ENCODE measurements around the gene HEPH.

Gene HEPH

GRCh38 chrX:66167431-66167830, 3.4 kb downstream of the HEPH start:
- H3K4me3 ChIP-seq (ENCODE audit: low read depth, low read length), result no peak overlapping the region
- no peak for TF ChIP-seq CTCF (IDR thresholded peaks at IDR 0.05; ENCODE audit: low read depth, low read length, missing control alignments)
- no peak for DNase-seq (ENCODE audit: low read depth)

- DNase-seq (ENCODE audit: low read depth), result no peak
- TF ChIP-seq CTCF (IDR thresholded peaks at IDR 0.05; ENCODE audit: low read depth, low read length, missing control alignments), result no peak
- no peak overlapping the region for H3K4me3 ChIP-seq (ENCODE audit: low read depth, low read length)
Observed at GRCh38 chrX:66176134-66176533, 12.1 kb downstream of the HEPH start.

- no peak for DNase-seq (ENCODE audit: low read depth)
- TF ChIP-seq CTCF (IDR thresholded peaks at IDR 0.05; ENCODE audit: low read depth, low read length, missing control alignments), result no peak
- H3K4me3 ChIP-seq (ENCODE audit: low read depth, low read length), result no peak overlapping the region
Observed at GRCh38 chrX:66191563-66191962, 27.5 kb downstream of the HEPH start.

GRCh38 chrX:66193821-66194220, 29.8 kb downstream of the HEPH start:
- H3K4me3 ChIP-seq (ENCODE audit: low read depth, low read length), result no peak overlapping the region
- no peak for TF ChIP-seq CTCF (IDR thresholded peaks at IDR 0.05; ENCODE audit: low read depth, low read length, missing control alignments)
- no peak for DNase-seq (ENCODE audit: low read depth)

- no peak for DNase-seq (ENCODE audit: low read depth)
- no peak overlapping the region for H3K4me3 ChIP-seq (ENCODE audit: low read depth, low read length)
- no peak for TF ChIP-seq CTCF (IDR thresholded peaks at IDR 0.05; ENCODE audit: low read depth, low read length, missing control alignments)
Observed at GRCh38 chrX:66200050-66200664, 36.1 kb downstream of the HEPH start.

- H3K4me3 ChIP-seq (ENCODE audit: low read depth, low read length), result no peak overlapping the region
- DNase-seq (ENCODE audit: low read depth), result no peak
- TF ChIP-seq CTCF (IDR thresholded peaks at IDR 0.05; ENCODE audit: low read depth, low read length, missing control alignments), result peak; percentile 20
Observed at GRCh38 chrX:66200855-66201795, 37.1 kb downstream of the HEPH start.
